ENCODE measurements around the gene NAP1L4. TPM values are rescaled to one million over a fixed set of nuclear protein-coding genes. Genes with fewer than 3 reads are reported as not detected.

Gene NAP1L4
- total RNA-seq, 6 experiments from 2014 or later, result 37.6 to 76.0 (median 56.9) TPM

DNA sequence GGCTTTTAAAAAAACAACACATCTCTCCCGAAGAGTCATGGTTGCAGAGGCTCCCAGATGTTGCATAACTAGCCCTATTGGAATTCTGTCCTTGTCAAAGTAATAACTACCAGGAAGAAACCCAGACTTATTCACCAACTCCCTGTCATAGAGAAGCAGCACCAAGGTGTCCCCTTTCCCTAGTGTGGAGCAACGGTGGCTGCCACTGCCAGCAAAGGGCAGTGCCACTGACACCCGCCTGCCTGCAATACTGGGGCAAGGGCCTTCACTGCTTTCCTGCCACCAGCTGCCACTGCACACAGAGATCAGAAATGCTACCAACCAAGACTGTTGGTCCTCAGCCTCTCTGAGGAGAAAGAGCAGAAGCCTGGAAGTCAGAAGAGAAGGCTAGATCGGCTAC, 27.3 kb downstream of the NAP1L4 start:
- Histone ChIP-seq H3K36me3 (peaks cover 0 to 93% (median 36%) of the 10 kb centered on the region in 4 donors), H3K9me3 (no peaks in the 10 kb centered on the region), H3K4me3 (no peak overlapping the region), H3K27me3 (no peaks in the 10 kb centered on the region), H3K4me1 (no peaks in the 10 kb centered on the region), H3K27ac (no peak overlapping the region)
- WGBS (ENCODE audit: insufficient coverage, low coverage, low lambda C conversion rate, missing lambda C conversion rate), result 73% methylated on average over 3 of the region's 4 CpGs
- TF ChIP-seq, protein P1, sequence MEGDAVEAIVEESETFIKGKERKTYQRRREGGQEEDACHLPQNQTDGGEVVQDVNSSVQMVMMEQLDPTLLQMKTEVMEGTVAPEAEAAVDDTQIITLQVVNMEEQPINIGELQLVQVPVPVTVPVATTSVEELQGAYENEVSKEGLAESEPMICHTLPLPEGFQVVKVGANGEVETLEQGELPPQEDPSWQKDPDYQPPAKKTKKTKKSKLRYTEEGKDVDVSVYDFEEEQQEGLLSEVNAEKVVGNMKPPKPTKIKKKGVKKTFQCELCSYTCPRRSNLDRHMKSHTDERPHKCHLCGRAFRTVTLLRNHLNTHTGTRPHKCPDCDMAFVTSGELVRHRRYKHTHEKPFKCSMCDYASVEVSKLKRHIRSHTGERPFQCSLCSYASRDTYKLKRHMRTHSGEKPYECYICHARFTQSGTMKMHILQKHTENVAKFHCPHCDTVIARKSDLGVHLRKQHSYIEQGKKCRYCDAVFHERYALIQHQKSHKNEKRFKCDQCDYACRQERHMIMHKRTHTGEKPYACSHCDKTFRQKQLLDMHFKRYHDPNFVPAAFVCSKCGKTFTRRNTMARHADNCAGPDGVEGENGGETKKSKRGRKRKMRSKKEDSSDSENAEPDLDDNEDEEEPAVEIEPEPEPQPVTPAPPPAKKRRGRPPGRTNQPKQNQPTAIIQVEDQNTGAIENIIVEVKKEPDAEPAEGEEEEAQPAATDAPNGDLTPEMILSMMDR (IDR thresholded peaks at IDR 0.05), result no peak
- no peak for TF ChIP-seq POLR2A (IDR thresholded peaks at IDR 0.05)
- DNase-seq, result no peak
- intact Hi-C loops (cut with DNase I), result no loop called here
- ATAC-seq, result peak in 2 of 4 donors; percentile 65 to 69

DNA sequence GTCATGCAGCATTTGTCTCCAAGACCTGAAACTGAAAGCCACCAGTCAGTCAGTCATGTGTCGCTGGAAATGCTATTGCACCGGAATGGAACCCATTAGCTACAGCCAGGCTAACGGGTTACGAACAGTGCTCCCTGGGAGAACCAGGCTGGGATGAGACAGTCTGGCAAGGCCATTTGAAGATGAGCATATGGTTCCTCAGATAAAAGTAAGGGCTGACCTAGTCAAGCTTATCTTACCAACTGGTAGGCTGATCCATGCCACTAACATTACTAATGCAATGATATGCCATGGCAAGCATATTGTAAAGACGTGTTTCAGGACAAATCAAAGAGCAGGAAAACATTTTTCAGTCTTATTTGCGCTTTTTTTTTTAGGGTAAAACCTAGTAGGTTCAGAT, 28.4 kb downstream of the NAP1L4 start:
- H3K27me3 ChIP-seq, result no peaks in the 10 kb centered on the region
- 91% methylated on average over 6 of the region's 6 CpGs for WGBS (ENCODE audit: insufficient coverage, low coverage, low lambda C conversion rate, missing lambda C conversion rate)
- H3K36me3 ChIP-seq, result peaks cover 0 to 93% (median 33%) of the 10 kb centered on the region in 4 donors
- peak in 1 of 4 donors; percentile 14 for ATAC-seq
- intact Hi-C loops (cut with DNase I), result no loop called here
- TF ChIP-seq, protein P1 (IDR thresholded peaks at IDR 0.05), result no peak
- no peak for TF ChIP-seq POLR2A (IDR thresholded peaks at IDR 0.05)
- no peaks in the 10 kb centered on the region for H3K9me3 ChIP-seq
- H3K4me1 ChIP-seq, result no peaks in the 10 kb centered on the region
- H3K4me3 ChIP-seq, result no peak overlapping the region
- H3K27ac ChIP-seq, result no peak overlapping the region
- DNase-seq, result no peak

DNA sequence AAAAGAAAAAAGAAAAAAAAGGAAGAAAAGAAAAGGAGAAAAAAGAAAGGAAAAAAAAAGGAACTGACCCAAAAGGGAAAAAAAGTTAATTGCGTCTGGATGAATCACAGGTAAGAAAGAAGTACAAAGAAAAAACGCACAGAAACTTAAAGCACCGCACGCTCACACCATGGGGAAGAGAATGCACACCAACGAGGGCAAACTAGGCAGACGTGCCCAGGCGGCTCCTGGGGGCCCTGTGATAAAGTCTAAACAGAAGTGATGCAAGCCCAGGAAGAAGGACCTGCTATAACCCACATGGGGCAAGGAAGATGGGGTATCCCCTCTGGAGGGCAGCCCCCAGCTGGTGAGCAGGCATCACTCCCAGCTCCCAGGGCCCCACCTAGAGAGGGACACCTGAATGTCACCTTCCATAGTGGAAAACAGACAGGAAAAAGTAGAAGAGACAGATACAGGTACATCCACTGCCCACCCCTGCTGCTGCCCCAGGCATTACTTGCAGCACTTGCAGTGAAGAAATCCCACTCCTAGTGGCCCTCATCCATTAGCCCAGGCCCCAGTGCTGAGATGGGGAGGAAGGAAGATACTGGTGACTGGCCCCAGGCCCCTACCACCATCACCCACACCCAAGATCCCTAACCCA, 28.9 kb downstream of the NAP1L4 start:
- Histone ChIP-seq H3K9me3 (no peaks in the 10 kb centered on the region), H3K4me3 (no peak overlapping the region), H3K27me3 (no peaks in the 10 kb centered on the region), H3K36me3 (peaks cover 0 to 93% (median 33%) of the 10 kb centered on the region in 4 donors), H3K4me1 (no peaks in the 10 kb centered on the region), H3K27ac (no peak overlapping the region)
- intact Hi-C loops (cut with DNase I), result no loop called here
- WGBS (ENCODE audit: insufficient coverage, low coverage, low lambda C conversion rate, missing lambda C conversion rate), result 81% methylated on average over 7 of the region's 7 CpGs
- TF ChIP-seq POLR2A (IDR thresholded peaks at IDR 0.05), result no peak
- TF ChIP-seq, protein P1 (IDR thresholded peaks at IDR 0.05), result no peak
- ATAC-seq, result no peak
- no peak for DNase-seq

DNA sequence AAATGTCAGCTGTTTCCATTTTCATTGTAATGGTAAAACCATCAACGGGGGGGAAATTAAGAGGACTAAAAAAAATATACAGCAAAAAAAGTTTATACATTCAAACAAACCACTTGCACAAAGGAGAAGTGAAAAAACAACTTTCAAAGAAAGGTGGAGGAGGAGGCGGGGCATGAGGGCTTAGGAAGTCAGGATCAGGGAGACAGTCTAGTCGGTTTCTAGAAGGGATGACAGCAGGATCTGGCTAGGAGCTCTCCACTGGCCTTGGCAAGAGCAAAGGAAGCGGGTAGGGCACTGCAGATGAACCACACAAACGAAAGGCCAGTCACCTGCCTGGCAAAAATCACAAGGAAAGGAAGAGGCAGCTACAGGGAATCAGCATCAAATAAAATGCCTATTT, 31.0 kb downstream of the NAP1L4 start:
- TF ChIP-seq, protein P1 (IDR thresholded peaks at IDR 0.05), result no peak
- TF ChIP-seq POLR2A (IDR thresholded peaks at IDR 0.05), result no peak
- 55% methylated on average over 3 of the region's 5 CpGs for WGBS (ENCODE audit: insufficient coverage, low coverage, low lambda C conversion rate, missing lambda C conversion rate)
- intact Hi-C loops (cut with DNase I), result no loop called here
- no peaks in the 10 kb centered on the region for H3K4me1 ChIP-seq
- no peak overlapping the region for H3K27ac ChIP-seq
- peaks cover 0 to 93% (median 33%) of the 10 kb centered on the region in 4 donors for H3K36me3 ChIP-seq
- DNase-seq (no peak), ATAC-seq (no peak)
- H3K27me3 ChIP-seq, result no peaks in the 10 kb centered on the region
- no peak overlapping the region for H3K4me3 ChIP-seq
- H3K9me3 ChIP-seq, result no peaks in the 10 kb centered on the region

All from right lobe of liver (tissue), 6 donors.